ENCODE results near the gene CBX4.

DNA sequence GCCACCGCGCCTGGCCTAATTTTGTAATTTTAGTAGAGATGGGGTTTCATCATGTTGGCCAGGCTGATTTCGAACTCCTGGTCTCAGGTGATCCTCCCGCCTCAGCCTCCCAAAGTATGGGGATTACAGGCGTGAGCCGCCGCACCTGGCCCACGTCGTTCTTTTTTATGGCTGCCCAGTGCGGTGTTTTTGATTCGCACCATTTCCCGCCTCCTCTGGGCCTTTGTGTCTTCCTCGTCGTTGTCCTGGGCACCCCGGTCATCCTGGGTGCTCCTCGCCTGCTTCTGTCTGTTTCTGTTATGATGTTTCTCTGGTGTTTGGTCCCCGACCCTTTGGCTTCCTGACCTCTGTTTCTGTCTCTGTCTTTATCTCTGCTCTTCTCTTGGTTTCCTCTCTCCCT, 15.0 kb downstream of the CBX4 start:
- no peak for TF ChIP-seq EP300 (IDR thresholded peaks at IDR 0.05)
- TF ChIP-seq, protein P1, sequence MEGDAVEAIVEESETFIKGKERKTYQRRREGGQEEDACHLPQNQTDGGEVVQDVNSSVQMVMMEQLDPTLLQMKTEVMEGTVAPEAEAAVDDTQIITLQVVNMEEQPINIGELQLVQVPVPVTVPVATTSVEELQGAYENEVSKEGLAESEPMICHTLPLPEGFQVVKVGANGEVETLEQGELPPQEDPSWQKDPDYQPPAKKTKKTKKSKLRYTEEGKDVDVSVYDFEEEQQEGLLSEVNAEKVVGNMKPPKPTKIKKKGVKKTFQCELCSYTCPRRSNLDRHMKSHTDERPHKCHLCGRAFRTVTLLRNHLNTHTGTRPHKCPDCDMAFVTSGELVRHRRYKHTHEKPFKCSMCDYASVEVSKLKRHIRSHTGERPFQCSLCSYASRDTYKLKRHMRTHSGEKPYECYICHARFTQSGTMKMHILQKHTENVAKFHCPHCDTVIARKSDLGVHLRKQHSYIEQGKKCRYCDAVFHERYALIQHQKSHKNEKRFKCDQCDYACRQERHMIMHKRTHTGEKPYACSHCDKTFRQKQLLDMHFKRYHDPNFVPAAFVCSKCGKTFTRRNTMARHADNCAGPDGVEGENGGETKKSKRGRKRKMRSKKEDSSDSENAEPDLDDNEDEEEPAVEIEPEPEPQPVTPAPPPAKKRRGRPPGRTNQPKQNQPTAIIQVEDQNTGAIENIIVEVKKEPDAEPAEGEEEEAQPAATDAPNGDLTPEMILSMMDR (IDR thresholded peaks at IDR 0.05), result no peak
